T-helper 2 cell treated with Interferon-gamma antibody and Interleukin-4, amounts not matched to agents 5 μg/mL and 100 μg/mL, for 36 hours (primary cell): Measurements from ENCODE around the gene SLC9C2.
A peak's percentile ranks its signal among the peaks of the same experiment; 100 is the strongest.
"Not testable (repeated sequence)": the region's sequence is repeated elsewhere in the genome, so short reads cannot be mapped to it uniquely, and the experiment has no call there.

Source experiments
- DNase-seq: peaks from one replicate; pipeline ENCODE4 v3.0.0; 2021; ENCODE audit warnings: low spot score
- H3K27ac Mint-ChIP-seq: one replicate; pipeline ENCODE4 v1.8.0; 2021; ENCODE audit warnings: mild to moderate bottlenecking, mixed read lengths
- H3K27me3 Mint-ChIP-seq: one replicate; pipeline ENCODE4 v1.8.0; 2021; ENCODE audit warnings: low read depth, mixed read lengths
- H3K36me3 Mint-ChIP-seq: one replicate; pipeline ENCODE4 v1.8.0; 2021; ENCODE audit warnings: low read depth, mixed read lengths
- H3K4me1 Mint-ChIP-seq: one replicate; pipeline ENCODE4 v1.8.0; 2021; ENCODE audit warnings: low read depth, mixed read lengths
- H3K4me3 Mint-ChIP-seq: one replicate; pipeline ENCODE4 v1.8.0; 2022; ENCODE audit warnings: mild to moderate bottlenecking, moderate library complexity, mixed read lengths
- H3K9me3 Mint-ChIP-seq: one replicate; pipeline ENCODE4 v1.8.0; 2021; ENCODE audit warnings: mixed read lengths

SLC9C2 gene

DNA sequence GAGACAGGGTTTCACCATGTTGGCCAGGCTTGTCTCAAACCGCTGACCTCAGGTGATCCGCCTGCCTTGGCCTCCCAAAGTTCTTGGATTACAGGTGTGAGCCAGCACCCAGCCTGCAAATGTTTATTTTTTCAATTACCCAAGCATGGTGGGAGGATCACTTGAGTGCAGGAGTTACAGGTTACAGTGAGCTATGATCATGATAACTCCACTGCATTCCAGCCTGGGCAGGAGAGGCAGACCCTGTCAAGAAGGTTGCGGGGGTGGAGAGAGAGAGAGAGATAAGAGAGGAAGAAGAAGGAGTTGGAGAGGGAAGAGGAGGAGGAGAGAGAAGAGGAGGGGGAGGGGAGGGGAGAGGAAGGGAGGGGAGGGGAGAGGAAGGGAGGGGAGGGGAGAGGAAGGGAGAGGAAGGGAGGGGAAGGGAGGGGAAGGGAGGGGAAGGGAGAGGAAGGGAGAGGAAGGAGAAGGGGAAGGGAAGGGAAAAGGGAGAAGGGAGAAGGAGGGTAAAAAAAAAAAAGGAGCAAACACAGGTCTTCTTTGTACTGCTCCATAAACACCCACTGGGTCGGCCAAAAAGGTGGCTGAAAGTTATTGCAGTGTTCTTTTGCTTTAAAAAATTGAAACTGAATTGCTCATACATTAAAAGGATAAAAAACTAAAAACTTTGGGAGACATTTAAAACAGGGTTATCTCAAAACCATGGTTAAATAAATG, 5.8 kb upstream of the SLC9C2 start:
- Mint-ChIP-seq H3K4me3 (no peak overlapping the region), H3K27me3 (peaks cover 6% of the 10 kb centered on the region), H3K4me1 (no peaks in the 10 kb centered on the region), H3K27ac (no peak overlapping the region), H3K9me3 (no peaks in the 10 kb centered on the region), H3K36me3 (no peaks in the 10 kb centered on the region)
- no peak for DNase-seq

GRCh38 chr1:173601588-173601987, 1.3 kb downstream of the SLC9C2 start:
- DNase-seq, result no peak
- H3K36me3 Mint-ChIP-seq, result no peaks in the 10 kb centered on the region
- no peak overlapping the region for H3K27ac Mint-ChIP-seq
- peaks cover 6% of the 10 kb centered on the region for H3K27me3 Mint-ChIP-seq
- peaks cover 2% of the 10 kb centered on the region for H3K4me1 Mint-ChIP-seq
- H3K4me3 Mint-ChIP-seq, result no peak overlapping the region
- H3K9me3 Mint-ChIP-seq, result no peaks in the 10 kb centered on the region

DNA sequence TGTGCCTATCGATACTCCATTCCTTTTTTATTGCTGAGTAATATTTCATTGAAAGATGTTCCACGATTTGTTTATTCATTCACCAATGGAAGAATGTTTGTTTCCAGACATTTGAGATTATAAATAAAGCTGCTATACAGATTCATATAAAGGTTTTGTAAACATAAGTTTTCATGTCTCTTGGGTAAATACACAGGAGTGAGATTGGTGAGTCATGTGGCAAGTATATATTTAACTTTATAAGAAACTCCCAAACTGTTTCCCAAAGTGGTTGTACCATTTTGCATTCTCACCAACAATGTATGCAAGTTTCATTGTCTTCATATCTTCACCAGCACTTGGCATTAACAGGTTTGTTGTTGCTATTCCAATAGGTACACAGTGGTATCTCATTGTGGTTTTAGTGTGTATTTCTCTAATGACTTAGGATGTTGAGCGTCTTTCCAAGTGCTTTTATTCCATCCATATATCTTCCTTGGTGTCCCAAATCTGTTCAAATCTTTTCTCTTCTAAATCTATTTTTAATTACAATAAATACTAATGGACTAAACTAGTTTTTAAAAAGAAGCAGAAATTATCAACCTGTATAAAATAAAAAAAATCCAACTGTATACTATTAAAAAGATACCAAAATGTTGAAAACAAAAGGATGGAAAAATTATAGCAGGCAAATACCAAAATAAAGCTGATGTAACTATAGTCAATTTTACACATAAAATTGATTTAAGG, 6.6 kb downstream of the SLC9C2 start:
- Mint-ChIP-seq H3K9me3 (no peaks in the 10 kb centered on the region), H3K27me3 (peaks cover 15% of the 10 kb centered on the region), H3K4me3 (no peak overlapping the region), H3K36me3 (no peaks in the 10 kb centered on the region), H3K27ac (no peak overlapping the region), H3K4me1 (no peaks in the 10 kb centered on the region)
- DNase-seq, result no peak

- H3K4me3 Mint-ChIP-seq, H3K27ac Mint-ChIP-seq, H3K4me1 Mint-ChIP-seq, H3K36me3 Mint-ChIP-seq, H3K9me3 Mint-ChIP-seq, DNase-seq: not testable (repeated sequence)
- peaks cover 12% of the 10 kb centered on the region for H3K27me3 Mint-ChIP-seq
These were observed 11.7 kb downstream of the SLC9C2 start for GRCh38 chr1:173591138-173591537.

- no peak overlapping the region for H3K4me3 Mint-ChIP-seq
- H3K36me3 Mint-ChIP-seq, result no peaks in the 10 kb centered on the region
- H3K27ac Mint-ChIP-seq, result no peak overlapping the region
- H3K27me3 Mint-ChIP-seq, result peaks cover 12% of the 10 kb centered on the region
- no peak for DNase-seq
- no peaks in the 10 kb centered on the region for H3K9me3 Mint-ChIP-seq
- no peaks in the 10 kb centered on the region for H3K4me1 Mint-ChIP-seq
These were observed 12.3 kb downstream of the SLC9C2 start for GRCh38 chr1:173590557-173590956.

DNA sequence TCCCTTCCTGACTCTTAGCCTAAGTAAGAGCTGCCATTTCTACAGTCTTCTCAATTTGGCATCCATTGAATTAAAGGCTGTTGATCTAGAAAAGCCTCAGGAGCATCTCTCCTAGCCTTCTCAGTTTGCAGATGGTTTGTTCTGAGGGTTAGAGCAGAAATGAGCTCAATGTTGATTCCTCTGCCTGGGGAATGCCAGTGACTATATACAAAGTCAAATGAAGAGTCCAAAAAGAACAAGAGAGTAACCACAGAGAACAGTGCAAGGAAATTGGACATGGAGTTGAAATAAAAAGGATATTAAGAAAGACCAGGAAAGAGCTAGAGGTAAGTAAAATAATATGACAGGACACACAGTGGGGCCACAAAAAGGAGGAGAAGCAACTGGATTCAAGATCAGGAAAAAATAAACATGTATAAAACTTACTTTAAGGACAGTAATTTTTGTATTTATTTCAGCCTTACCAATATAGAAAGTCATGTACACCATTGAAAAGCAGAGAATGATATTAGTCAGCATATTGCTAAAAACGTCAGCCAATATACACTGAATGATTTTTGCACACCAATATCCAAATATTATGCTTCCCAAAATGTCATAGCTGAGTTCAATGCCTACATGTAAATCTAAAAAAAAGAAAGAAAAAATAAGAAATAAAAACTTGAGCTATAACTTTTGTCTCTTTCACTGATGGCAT, 21.3 kb downstream of the SLC9C2 start:
- peaks cover 3% of the 10 kb centered on the region for H3K4me1 Mint-ChIP-seq
- H3K36me3 Mint-ChIP-seq, result no peaks in the 10 kb centered on the region
- DNase-seq, result no peak
- peak overlapping the region; percentile 12 for H3K27ac Mint-ChIP-seq
- H3K9me3 Mint-ChIP-seq, result no peaks in the 10 kb centered on the region
- no peaks in the 10 kb centered on the region for H3K27me3 Mint-ChIP-seq
- H3K4me3 Mint-ChIP-seq, result no peak overlapping the region

GRCh38 chr1:173580658-173581057, 22.2 kb downstream of the SLC9C2 start:
- H3K4me1 Mint-ChIP-seq, result peaks cover 3% of the 10 kb centered on the region
- H3K9me3 Mint-ChIP-seq, result no peaks in the 10 kb centered on the region
- no peaks in the 10 kb centered on the region for H3K36me3 Mint-ChIP-seq
- H3K27me3 Mint-ChIP-seq, result no peaks in the 10 kb centered on the region
- H3K27ac Mint-ChIP-seq, result no peak overlapping the region
- no peak for DNase-seq
- H3K4me3 Mint-ChIP-seq, result no peak overlapping the region

DNA sequence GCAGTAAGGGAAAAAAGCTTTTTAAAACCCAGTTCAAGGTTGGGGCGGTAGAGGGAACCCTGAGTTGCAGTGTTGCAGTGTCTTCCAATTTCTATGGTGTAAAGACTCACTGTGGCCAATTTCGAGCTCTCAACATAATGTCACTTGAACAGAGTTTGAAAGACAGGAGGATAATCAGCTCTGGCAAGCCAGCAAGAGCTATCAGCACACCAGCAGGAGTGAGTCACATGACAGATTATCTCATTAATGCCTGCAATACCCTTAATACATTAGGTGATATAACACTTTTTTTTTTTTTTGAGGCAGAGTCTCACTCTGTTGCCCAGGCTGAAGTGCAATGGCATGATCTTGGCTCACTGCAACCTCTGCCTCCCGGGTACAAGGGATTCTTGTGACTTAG, 22.8 kb downstream of the SLC9C2 start:
- no peaks in the 10 kb centered on the region for H3K36me3 Mint-ChIP-seq
- no peak overlapping the region for H3K27ac Mint-ChIP-seq
- H3K27me3 Mint-ChIP-seq, result no peaks in the 10 kb centered on the region
- no peak for DNase-seq
- H3K4me1 Mint-ChIP-seq, result peaks cover 3% of the 10 kb centered on the region
- no peak overlapping the region for H3K4me3 Mint-ChIP-seq
- H3K9me3 Mint-ChIP-seq, result no peaks in the 10 kb centered on the region

GRCh38 chr1:173573596-173573995, 29.3 kb downstream of the SLC9C2 start:
- Mint-ChIP-seq H3K27me3 (no peaks in the 10 kb centered on the region), H3K9me3 (peaks cover under 1% of the 10 kb centered on the region), H3K36me3 (no peaks in the 10 kb centered on the region), H3K27ac (no peak overlapping the region), H3K4me3 (no peak overlapping the region), H3K4me1 (no peaks in the 10 kb centered on the region)
- DNase-seq, result no peak

- DNase-seq, result no peak
- Mint-ChIP-seq H3K36me3 (no peaks in the 10 kb centered on the region), H3K4me3 (no peak overlapping the region), H3K4me1 (no peaks in the 10 kb centered on the region), H3K27me3 (peaks cover 7% of the 10 kb centered on the region), H3K27ac (no peak overlapping the region), H3K9me3 (peaks cover 13% of the 10 kb centered on the region)
These were observed 30.5 kb downstream of the SLC9C2 start for GRCh38 chr1:173572201-173572873.

DNA sequence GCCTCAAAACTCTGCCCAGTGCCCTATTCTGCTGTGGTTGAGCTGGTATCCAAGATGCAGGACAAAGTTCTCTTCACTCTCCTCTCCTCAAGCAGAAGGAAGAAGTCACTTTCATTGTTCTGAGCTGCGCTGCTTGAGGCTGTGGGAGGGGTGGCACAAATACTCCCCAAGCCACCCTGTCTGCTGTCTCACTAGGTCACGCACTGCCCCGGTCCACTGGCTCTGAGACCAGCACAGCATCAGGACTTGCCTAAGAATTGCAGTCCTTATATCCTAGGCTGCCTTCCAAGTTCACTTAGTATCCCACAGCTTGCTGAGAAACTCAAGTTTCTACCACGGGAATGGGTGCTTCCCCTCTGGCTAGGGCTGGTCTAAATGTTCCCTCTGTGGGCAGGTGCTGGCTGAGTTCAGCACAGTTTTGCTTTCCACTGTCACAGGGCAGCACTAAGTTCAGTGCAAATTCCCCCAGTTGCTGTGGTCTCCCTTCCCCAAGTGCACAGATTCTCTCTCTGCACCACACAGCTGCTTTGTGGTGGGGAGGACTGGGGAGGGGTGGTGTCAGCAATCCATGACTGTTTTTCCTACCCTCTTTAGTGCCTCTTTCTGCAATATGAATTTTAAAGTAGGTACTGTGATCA, 32.4 kb downstream of the SLC9C2 start:
- peaks cover 16% of the 10 kb centered on the region for H3K27me3 Mint-ChIP-seq
- H3K27ac Mint-ChIP-seq, result no peak overlapping the region
- peaks cover 26% of the 10 kb centered on the region for H3K9me3 Mint-ChIP-seq
- H3K36me3 Mint-ChIP-seq, result no peaks in the 10 kb centered on the region
- no peaks in the 10 kb centered on the region for H3K4me1 Mint-ChIP-seq
- DNase-seq, result no peak
- H3K4me3 Mint-ChIP-seq, result no peak overlapping the region

DNA sequence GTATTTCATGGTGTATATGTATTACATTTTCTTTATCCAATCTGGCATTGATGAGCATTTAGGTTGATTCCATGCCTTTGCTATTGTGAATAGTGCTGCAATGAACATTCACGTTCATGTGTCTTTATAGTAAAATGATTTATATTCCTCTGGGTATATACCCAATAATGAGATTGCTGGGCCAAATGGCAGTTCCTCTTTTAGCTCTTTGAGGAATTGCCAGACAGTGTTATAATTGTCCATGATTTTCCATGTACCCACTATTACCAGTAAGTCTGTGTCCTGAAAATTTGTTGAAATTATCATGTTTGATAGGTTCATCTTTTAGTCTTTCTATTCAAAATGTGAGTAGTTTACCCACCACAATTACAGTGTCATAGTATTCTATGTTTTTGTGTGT, 34.4 kb downstream of the SLC9C2 start:
- H3K4me3 Mint-ChIP-seq, result no peak overlapping the region
- no peak for DNase-seq
- H3K36me3 Mint-ChIP-seq, result no peaks in the 10 kb centered on the region
- H3K27ac Mint-ChIP-seq, result no peak overlapping the region
- H3K4me1 Mint-ChIP-seq, result no peaks in the 10 kb centered on the region
- peaks cover 16% of the 10 kb centered on the region for H3K27me3 Mint-ChIP-seq
- H3K9me3 Mint-ChIP-seq, result peaks cover 33% of the 10 kb centered on the region

DNA sequence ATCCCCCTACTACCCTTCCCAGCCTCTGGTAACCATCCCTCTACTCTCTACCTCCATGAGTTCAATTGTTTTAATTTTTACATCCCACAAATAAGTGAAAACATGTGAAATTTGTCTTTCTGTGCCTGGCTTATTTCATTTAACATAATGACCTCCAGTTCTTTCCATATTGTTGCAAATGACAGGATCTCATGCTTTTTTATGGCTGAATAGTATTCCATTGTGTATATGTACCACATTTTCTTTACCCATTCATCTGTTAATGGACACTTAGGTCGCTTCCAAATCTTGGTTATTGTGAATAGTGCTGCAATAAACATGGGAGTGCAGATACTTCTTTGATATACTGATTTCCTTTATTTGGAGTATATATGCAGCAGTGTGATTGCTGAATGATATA, 39.0 kb downstream of the SLC9C2 start:
- H3K4me1 Mint-ChIP-seq, H3K36me3 Mint-ChIP-seq, H3K27ac Mint-ChIP-seq, H3K4me3 Mint-ChIP-seq, DNase-seq: not testable (repeated sequence)
- Mint-ChIP-seq H3K27me3 (peaks cover 16% of the 10 kb centered on the region), H3K9me3 (peaks cover 33% of the 10 kb centered on the region)
